Stimulated activated CD8-positive, alpha-beta memory T cell treated with anti-CD3 and anti-CD28 coated beads, Interleukin-7, amount 100 ng/mL, for 1 hour (primary cell): ENCODE data around the gene ABCC1.

Source experiments
- DNase-seq, 2 donors: peaks; one replicate each; pipeline ENCODE4 v3.0.0-alpha.2; 2020; ENCODE audit warnings: low read depth in 2 of 2

The ABCC1 gene

DNA sequence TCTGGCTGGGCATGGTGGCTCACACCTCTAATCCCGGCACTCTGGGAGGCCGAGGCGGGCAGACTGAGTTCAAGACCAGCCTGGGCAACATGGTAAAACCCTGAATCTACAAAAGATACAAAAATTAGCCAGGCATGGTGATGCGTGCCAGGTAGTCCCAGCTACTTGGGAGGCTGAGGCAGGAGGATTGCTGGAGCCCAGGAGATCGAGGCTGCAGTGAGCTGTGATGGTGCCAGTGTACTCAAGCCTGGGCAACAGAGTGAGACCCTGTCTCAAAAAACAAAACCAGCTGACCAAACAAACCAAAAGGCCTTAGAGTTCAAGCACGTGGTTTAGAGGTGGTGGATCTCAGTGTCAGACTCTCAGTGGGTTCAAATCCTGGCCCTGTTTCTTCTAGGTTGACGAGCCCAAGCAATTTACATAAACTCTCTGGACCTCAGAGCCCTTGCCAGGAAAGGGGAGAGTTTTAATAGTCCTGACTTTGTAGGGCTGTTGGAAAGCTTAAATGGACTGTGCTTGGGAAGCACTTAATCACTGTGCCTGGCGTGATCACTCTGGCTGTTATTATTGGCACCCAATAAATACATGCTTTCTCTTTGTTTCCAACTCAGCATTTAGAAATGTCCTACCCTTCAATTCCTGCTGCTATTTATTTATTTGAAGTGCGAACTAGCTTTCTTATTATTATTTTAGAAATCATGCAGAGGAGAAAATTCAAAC, 44.7 kb downstream of the ABCC1 start:
- no peak for DNase-seq

- DNase-seq, result no peak
These were observed 47.2 kb downstream of the ABCC1 start for GRCh38 chr16:15996432-15997109.

DNA sequence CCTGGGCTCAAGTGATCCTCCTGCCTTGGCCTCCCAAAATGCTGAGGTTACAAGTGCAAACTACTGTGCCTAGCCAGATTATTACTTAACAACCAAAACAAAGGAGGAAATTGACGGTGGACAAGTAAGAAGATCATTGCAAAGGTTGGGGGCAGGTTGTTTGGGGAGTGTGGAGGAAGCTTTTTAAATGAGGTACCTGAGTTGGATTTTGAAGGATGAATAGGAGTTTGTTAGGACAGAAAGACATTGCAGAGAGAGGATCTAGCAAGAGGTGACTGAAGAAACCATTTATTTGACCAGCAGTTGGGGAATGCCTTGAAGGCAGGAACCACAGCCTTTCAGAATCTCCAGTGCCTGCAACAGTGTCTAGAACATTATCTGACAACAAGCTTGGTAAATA, 51.3 kb downstream of the ABCC1 start:
- DNase-seq, result no peak

GRCh38 chr16:16001596-16002255, 52.3 kb downstream of the ABCC1 start:
- DNase-seq, result no peak

DNA sequence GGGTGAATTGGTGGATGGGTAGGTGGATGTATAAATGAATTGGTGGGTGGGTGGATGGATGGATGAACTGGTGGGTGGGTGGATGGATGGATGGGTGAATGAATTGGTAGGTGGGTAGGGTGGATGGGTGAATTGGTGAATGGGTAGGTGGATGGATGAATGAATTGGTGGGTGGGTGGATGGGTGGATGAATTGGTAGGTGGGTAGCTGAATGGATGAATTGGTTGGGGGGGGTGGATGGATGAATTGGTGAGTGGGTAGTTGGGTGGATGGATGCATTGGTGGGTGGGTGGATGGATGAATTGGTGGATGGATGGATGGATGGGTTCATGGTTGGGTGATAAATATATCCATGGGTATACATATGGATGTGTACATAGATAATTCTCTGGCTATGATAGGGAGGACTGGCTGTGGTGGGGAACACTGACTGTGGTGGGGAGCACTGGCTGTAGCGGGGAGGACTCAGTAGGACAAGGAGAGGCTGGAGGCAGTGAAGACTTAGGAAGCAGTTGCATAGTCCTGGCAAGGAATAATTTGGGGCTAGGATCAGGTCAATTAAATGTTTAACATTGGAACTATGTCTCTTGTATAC, 54.4 kb downstream of the ABCC1 start:
- no peak for DNase-seq

- DNase-seq, result no peak
These were observed 54.9 kb downstream of the ABCC1 start for GRCh38 chr16:16004314-16004749.

- DNase-seq, result no peak
These were observed 56.3 kb downstream of the ABCC1 start for GRCh38 chr16:16005721-16006120.

- no peak for DNase-seq
These were observed 57.2 kb downstream of the ABCC1 start for GRCh38 chr16:16006650-16007049.

GRCh38 chr16:16007743-16008111, 58.3 kb downstream of the ABCC1 start:
- DNase-seq, result no peak

- DNase-seq, result no peak
These were observed 59.2 kb downstream of the ABCC1 start for GRCh38 chr16:16008666-16009065.

- DNase-seq, result no peak
These were observed 60.0 kb downstream of the ABCC1 start for GRCh38 chr16:16009401-16009800.

DNA sequence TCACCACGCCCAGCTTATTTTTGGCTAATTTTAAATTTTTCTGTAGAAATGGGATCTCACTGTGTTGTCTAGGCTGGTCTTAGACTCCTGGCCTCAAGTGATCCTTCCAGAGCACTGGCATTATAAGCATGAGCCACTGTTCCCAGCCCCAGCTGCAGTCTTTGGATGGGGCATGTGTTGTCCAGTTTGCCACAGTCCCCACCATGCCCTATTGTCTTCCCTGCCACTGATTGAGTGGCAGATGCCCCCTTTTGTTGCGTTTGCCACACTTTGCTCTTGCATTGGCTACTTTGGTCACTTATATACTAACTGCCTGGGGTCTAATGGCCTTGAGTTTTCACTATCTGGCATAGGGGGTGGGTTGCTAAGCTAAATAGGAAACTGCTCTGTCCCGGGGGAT, 60.8 kb downstream of the ABCC1 start:
- DNase-seq, result no peak

GRCh38 chr16:16012144-16012543, 62.7 kb downstream of the ABCC1 start:
- no peak for DNase-seq

DNA sequence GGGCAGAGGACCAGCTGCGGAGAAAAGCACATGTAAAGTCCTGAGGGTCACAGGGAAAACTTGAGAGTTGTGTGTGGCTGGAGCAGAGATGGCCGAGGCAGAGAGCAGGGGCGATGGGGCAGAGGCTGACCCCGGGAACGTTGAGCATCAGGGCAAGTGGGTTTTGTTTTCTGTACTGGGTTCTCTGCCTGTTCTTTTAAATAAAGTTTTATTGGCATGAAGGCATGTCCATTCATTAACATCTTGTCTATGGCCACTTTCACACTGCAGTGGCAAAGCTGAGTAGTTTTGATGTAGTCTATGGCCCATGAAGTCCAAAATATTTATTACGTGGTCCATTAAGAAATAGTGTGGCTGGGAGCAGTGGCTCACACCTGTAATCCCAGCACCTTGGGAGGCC, 64.4 kb downstream of the ABCC1 start:
- no peak for DNase-seq

- DNase-seq, result no peak
These were observed 65.2 kb downstream of the ABCC1 start for GRCh38 chr16:16014329-16015224.

- no peak for DNase-seq
These were observed 66.4 kb downstream of the ABCC1 start for GRCh38 chr16:16015849-16016248.

- no peak for DNase-seq
These were observed 67.1 kb downstream of the ABCC1 start for GRCh38 chr16:16016388-16016964.

DNA sequence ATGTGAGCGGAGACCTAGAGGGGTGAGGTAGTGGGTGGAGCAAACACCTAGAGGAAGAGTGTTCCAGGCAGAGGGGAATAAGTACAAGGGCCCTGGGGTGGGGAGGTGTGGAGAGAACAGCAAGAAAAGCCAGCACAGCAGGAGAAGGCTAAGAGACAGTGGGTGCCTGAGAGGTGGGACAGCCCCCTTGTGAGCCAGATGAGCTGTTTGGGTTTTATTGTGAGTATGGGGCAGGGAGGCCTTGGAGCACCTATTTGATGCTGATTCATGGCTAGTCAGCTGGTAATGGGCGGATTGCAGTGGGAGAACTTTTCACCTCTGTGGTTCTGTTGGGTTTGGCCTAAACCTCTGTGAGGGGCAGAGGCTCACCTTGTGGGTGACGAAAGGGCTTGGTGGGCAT, 68.4 kb downstream of the ABCC1 start:
- no peak for DNase-seq

GRCh38 chr16:16018705-16019104, 69.3 kb downstream of the ABCC1 start:
- DNase-seq, result no peak

- no peak for DNase-seq
These were observed 70.1 kb downstream of the ABCC1 start for GRCh38 chr16:16019488-16019887.

DNA sequence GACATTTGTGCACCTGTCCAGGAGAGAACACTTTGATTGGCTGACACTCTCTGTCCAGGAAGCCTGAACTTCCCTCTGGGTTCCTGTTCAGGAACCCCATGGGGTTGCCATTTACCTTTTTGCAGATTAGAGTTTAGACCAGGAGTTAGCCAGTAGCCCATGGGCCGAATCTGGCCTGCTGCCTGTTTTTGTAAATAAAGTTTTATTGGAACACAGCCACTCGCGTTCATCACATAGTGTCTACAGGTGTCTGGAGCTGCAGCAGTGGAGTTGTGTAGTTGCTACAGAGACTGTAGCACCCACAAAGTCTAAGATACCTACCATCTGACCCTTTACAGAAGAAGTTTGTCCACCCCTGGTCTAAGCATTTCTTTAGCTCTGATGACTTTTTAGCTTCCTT, 70.9 kb downstream of the ABCC1 start:
- DNase-seq, result no peak
